Adrenal gland (tissue), 5 donors: Measurements from ENCODE around the gene CD53.

Experiments used
- CTCF ChIP-seq, 6 experiments: fragments of 450-650 bp in 4 of 6; fragments of 200-600 bp in 2 of 6; sonication (generic) in 1 of 6; IDR thresholded peaks; 1 replicate in 5 of 6; 2 replicates in 1 of 6; pipeline versions ENCODE4 v1.5.1 to v1.8.0; 2016 to 2021; ENCODE audit warnings: antibody characterized with exemption in 6 of 6, mild to moderate bottlenecking in 2 of 6, moderate library complexity in 1 of 6
- POLR2A ChIP-seq, 2 donors: fragments of 450-650 bp; IDR thresholded peaks; one replicate each; pipeline ENCODE4 v1.6.1; 2017; ENCODE audit warnings: antibody characterized with exemption in 2 of 2, mild to moderate bottlenecking in 2 of 2, moderate library complexity in 1 of 2
- donor health status: DM: no; HTN: no; CAD: no.

GRCh38 chr1:110864287-110864686, 8.7 kb upstream of the CD53 start:
- TF ChIP-seq CTCF (IDR thresholded peaks at IDR 0.05) (no peak), POLR2A (IDR thresholded peaks at IDR 0.05) (no peak)
